ENCODE data around the gene USP10.
A peak's percentile ranks its signal among the peaks of the same experiment; 100 is the strongest.
"Not testable (repeated sequence)": the region's sequence is repeated elsewhere in the genome, so short reads cannot be mapped to it uniquely, and the experiment has no call there.

The USP10 gene

DNA sequence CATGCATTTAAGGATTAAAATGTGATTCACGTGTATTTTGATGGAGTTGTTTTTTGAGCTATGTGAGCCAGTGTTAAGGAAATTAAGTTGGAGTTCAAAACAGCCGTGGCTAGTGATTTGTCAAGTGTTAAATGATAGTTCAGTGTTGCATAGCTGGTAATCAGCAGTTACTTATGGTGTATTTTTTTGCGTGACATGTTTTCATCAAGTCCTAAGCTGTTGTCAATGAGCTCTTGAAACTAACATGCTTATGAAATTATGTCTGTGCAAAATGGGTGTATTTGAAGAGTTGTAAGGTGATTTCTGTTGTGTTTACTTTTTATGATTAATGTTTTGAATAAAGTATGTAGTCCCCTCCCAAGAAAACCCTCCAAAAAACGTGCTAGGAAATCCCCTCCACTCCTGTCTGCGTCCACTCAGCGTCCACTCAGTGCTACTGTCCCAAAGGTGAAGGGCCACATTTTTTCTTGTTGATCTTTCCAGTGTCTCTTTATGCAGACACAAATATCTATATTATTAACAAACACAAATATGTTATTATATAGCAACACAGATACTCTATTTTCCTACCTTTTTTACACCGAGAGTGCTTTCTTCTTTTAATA, 30.0 kb downstream of the USP10 start:
- DNase-seq: no peak

DNA sequence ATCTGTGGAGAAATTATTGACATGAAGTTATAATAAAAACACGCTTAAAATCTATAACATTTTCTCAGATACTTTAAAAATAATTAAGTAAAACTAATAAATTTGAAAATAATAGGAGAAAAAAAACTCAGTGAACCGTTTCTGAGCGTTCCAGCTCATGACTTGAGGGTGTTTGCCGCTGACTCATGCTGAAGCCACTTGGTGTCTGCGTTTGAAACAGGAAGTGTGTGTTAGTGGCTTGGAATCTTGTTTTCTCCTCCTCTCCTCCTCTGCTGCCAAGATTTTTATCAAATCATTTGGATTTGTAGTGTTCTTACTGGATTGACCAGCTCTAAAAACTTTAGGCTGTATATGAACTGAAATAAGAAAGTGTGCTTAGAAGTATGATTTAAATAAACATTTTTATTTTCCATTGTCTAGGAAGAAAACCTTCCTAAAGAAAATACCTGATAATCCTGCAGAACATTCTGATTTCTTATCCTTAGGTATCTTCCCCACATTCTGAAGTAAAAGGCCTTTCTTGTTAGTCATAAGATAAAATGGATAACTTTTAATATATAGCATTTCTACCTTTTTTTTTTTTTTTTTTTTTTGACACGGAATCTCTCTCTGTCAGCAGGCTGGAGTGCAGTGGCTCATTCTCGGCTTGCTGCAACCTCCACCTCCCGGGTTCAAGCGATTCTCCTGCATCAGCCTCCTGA, 30.8 kb downstream of the USP10 start:
- DNase-seq: peak; percentile 41

GRCh38 chr16:84732332-84732673, 32.5 kb downstream of the USP10 start:
- DNase-seq: not testable (repeated sequence)

GRCh38 chr16:84732674-84733352, 33.0 kb downstream of the USP10 start:
- no peak for DNase-seq

- peak; percentile 35 for DNase-seq
Observed at GRCh38 chr16:84735849-84736586, 36.2 kb downstream of the USP10 start.

DNA sequence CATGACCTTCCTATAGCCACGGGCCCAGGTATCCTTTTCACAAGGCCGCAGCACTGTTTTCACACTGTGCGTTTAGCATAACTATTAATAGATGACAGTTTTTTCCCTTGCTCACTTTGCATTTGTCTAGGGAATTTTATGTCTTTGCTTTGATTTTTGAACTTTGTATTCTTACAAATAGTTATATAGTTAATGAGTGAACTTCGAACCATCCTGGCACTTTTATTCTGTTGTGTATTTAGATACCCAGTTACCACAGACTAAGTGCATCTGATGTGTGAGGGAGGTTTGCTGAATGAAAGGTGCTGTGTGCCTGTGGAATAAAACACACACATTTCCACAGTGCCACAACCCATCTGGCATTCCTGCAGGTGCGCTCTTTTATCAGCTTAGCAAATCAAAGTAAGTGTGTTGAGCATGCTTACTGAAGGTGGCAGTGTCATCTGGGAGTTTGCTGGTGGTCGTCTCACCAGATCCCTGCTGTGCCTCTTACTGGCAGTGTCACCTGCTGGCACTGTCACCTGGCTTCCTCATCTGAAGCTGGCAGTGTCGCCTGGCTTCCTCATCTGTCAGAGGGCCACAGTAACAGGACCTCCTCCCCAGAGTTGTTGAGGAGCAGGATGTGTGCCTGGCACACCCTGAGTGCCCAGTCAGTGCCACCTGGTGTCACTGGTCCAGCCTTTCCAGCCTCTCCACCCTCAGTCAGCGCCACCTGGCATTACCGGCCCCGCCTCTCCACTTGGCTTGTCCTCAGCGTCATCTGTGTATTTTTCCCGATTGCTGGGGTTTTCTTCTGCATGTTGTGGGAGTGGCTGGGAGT, 37.6 kb downstream of the USP10 start:
- no peak for DNase-seq

DNA sequence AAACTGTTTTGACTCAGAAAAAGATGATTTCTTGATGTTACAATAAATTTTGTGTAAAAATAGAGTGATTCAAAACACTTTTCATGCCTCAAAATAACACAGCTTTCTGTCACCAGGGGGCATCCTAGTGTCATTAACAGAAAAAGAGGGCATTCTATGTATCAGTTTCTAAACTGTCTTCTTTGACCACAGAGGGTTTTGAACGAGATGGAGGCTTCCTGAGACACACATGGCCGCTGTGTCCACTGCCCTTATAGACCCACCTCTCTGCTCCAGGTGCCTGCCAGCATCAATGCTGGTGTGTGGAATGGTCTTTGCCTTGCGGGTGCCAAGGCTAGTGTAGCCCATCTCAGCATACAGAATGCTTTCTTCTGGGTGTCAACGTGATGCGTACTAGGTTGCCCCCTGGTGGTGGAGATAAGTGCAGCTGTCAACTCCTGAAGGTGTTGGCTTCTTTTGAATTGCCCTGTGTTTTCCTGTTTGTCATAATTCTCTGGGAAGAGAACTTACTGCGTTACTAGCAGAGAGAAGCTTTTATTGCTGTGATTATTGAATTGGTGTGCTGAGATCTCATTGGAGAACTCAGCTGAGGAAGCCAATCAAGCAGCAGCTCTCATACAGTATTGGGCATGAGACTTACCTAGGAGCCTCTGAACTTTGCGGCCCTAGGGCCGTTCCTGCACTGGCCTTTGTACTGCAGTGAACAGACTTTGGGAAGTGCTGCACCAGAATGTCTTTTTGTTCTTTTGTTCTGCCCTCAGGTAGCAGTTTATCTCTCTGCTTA, 38.6 kb downstream of the USP10 start:
- peak; percentile 76 for DNase-seq

DNA sequence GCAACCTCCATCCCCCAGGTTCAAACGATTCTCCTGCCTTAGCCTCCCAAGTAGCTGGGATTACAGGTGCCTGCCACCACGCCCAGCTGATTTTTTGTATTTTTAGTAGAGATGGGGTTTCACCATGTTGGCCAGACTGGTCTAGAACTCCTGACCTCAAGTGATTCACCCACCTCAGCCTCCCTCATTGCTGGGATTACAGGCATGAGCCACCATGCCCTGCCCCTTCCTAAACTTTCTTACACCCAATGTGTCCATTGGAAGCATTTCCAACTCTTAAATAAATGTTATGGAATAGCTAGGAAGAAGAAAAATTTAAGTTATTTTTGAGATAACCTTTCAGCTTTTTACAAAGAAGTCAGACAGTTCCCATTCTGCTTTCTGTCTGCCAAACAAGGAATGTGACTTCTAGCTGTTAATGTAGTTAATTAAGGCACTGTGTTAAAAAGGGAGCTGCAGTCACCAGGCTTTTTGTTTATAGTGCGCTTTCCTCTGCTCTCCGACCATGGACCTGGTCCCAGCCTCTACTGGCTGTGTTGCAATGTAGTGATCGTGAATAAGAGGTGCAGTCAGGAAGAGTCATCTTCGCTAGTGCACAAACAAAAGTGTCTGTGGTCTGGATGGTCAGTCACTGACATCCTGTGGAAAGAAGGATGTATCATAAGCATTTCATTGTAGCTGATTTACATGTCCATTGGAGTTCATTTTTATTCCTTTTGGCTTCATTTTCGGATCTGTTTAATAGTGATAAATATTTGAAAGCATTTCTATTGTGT, 39.7 kb downstream of the USP10 start:
- no peak for DNase-seq

DNA sequence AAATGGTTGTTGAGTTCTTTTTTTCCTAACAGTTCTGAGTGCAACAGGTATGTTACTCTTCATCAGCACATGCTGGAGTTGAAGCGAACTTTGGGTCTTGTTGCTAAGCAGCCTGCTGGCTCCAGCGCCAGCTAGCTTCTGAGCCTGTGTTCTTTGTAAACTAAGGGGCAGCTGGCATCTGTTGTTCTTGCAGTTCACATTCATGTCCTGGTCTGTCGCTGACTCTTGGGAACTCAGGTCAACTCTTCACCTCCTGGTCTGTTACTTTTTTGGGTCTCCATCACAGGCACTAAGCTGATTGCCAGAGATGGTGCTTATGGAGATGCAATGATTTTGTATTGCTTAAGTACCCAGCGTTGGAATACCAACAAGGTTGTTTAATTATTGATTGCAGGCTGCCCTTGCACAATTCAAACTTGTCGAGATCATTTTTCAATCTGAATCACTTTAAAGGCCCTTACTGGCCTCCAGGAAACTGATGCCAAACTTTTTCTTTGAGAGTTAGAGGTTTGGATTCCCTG, 40.9 kb downstream of the USP10 start:
- no peak for DNase-seq

GRCh38 chr16:84741340-84741830, 41.6 kb downstream of the USP10 start:
- DNase-seq: no peak

GRCh38 chr16:84742641-84743092, 42.9 kb downstream of the USP10 start:
- DNase-seq: no peak

- no peak for DNase-seq
Observed at GRCh38 chr16:84746231-84746630, 46.4 kb downstream of the USP10 start.

DNA sequence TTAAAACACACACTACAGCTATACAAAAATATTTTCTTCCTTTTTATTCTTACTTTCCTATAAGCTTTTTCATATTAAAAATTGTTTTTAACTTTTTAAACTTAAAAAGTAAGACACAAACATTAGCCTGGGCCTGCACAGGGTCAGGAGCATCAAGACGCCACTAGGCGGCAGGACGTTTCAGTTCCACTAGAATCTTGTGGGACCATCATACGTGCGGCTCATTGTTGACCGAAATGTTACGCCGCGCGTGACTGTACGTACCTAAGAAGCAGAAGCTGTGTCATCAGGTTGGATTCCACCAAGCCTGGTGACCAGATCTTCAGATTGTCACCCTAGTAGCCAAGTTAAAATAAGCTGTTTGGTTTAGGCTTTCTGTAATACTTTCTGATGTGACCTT, 47.1 kb downstream of the USP10 start:
- DNase-seq: no peak

DNA sequence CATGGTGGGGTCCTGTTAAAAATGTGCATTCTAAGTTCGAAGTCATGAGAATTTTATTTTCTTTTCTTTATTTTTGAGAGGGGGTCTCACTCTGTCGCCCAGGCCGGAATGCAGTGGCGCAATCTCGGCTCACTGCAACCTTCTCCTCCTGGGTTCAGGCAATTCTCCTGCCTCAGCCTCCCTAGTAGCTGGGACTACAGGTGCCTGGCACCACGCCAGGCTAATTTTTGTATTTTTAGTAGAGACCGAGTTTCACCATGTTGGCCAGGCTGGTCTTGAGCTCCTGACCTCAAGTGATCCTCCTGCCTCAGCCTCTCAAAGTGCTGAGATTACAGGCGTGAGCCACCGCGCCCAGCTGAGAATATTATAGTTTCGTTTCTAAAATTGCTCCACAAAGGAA, 48.4 kb downstream of the USP10 start:
- not testable (repeated sequence) for DNase-seq

DNA sequence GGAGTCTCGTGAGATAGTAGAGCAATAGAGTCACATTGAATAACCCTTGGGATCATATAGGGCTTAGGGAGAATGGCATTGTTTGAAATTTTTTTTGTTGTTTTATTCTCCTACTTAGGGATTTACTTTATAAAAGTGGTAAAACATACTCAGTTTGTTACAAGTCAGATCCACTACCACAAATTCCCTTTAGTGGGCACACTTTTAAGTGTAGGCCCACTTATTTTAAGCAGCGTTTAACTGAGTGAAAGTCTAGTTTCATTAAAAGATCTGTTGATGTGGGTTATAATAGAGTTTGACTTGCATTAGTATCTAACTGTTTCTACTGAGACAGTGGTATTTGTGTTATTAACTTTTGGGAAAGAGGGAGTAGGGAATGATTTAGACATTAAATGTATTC, 49.3 kb downstream of the USP10 start:
- no peak for DNase-seq

DNA sequence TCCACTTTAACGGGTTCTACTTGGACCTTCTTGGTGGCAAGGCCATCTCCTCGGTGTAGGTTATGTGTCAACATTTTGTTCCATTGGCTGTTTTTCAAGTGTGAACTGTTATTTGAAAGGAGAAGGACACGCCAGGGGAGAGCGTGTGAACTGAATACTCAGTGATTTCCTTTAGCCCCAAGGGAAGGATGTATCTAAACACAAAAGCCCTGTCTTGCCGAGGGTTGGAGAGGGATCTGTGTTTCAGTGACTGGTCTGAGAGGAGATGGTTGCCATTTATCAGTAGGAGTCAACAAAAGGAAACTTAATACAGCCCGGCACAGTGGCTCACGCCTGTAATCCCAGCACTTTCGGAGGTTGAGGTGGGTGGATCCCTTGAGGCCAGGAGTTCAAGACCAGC, 50.0 kb downstream of the USP10 start:
- DNase-seq: no peak

GRCh38 chr16:84750575-84750974, 50.8 kb downstream of the USP10 start:
- DNase-seq: no peak

- no peak for DNase-seq
Observed at GRCh38 chr16:84751241-84751640, 51.4 kb downstream of the USP10 start.

DNA sequence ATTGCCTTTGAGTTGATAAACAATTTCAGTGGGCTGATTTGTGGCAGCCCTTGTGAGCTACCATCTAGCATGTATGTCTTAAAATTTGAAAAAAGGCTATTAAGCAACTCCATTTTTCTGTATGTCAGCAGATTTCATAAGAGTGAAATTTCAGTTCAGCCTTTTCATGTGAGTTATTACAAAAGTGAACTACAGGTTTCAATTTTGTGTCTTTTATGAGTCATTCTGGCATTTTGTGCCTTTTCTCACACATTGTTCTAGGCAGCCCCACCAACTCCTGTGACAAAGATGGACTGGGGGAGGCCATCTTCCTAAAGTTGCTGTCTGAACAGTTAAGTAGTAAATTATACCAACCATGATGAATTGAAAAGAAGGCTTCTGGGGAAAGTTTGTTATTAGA, 52.1 kb downstream of the USP10 start:
- DNase-seq: peak; percentile 39

DNA sequence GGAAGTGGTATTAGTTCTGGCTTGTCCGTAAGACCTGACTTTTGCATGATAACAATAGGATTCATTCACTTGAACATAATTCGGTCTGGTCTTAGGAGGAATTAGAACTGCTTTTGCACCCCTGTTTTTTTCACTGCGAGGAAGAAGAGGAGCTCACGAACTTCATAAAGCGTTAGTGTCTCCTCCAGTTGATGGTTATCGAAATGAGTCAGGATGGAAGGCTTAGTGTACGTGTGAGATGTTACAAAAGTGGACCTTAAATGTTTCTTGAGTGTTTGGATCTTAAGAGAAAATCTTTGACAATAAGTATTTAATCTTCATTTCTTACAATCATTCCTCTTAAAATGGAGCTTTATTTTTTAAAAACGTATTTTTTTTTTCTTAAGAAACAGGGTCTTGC, 52.8 kb downstream of the USP10 start:
- no peak for DNase-seq
